Thoracic aorta (tissue), 2 donors: ENCODE measurements around the gene RAP1GAP. TPM values are rescaled to one million over a fixed set of nuclear protein-coding genes. Genes with fewer than 3 reads are reported as not detected.

ENCODE experiments used
- ATAC-seq: fragments of 150-250 bp; one replicate; pipeline ENCODE4 v1.8.0; 2017; ENCODE audit warnings: low read depth; ENCODE audit not compliant: insufficient number of reproducible peaks, low FRiP score
- DNase-seq: peaks from one replicate; pipeline ENCODE4 v3.0.0-alpha.2; 2020; ENCODE audit warnings: low spot score
- H3K27ac ChIP-seq, 2 donors: fragments of 200-600 bp; sonication (generic); 1 replicate in 1 of 2; 2 replicates in 1 of 2; pipeline ENCODE4 v1.5.1; 2016; ENCODE audit warnings: mild to moderate bottlenecking in 2 of 2, moderate library complexity in 2 of 2
- H3K27me3 ChIP-seq: fragments of 200-600 bp; sonication (generic); replicated peaks from 2 replicates; pipeline ENCODE4 v1.6.0; 2016; ENCODE audit warnings: mild to moderate bottlenecking; ENCODE audit not compliant: insufficient read depth
- H3K36me3 ChIP-seq: fragments of 200-600 bp; sonication (generic); one replicate; pipeline ENCODE4 v1.5.1; 2016
- H3K4me1 ChIP-seq, 2 donors: fragments of 200-600 bp; sonication (generic); 1 replicate in 1 of 2; 2 replicates in 1 of 2; pipeline versions ENCODE4 v1.5.1 to v1.6.0; 2016; ENCODE audit warnings: low read depth in 2 of 2, mild to moderate bottlenecking in 1 of 2; ENCODE audit not compliant: control insufficient read depth in 1 of 2
- H3K4me3 ChIP-seq: fragments of 200-600 bp; sonication (generic); 2 replicates; pipeline ENCODE4 v1.5.1; 2016; ENCODE audit warnings: mild to moderate bottlenecking
- H3K9me3 ChIP-seq: fragments of 200-600 bp; sonication (generic); 2 replicates; pipeline ENCODE4 v1.5.1; 2016
- total RNA-seq, 2 donors: library from RNA; depleted of rRNA; stranded (reverse); fragments of >200 nt; gene quantifications; one replicate each; pipeline versions ENCODE4 v1.1.0 to v1.2.3, GENCODE V29; 2016
- TF ChIP-seq, protein P1 (sequence below): fragments of 200-600 bp; sonication (generic); IDR thresholded peaks from one replicate; pipeline ENCODE4 v1.5.1; 2019; ENCODE audit warnings: antibody characterized with exemption

Gene RAP1GAP
- total RNA-seq, 2 donors from 2014 or later: 0.27 to 0.92 TPM

DNA sequence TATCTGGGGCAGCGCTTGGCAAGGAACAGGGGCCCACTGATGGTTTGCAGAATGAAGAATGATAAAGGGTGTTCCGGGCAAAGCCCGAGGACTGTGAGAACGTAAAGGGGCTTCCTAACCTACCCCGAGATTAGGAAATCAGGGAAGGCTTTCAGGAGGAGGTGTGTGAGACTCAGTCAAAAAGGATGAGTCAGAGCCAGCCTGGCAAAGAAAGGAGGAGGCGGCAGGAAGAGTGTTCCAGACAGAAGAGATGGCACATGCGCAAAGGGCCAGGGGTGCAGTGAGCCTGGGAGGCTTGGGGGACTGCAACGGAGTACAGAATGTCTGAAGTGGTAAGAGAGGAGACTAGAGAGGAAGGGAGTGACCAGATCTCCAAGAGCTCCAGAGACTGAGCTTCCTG lies 70.3 kb downstream of the RAP1GAP start:
- ATAC-seq: no peak
- H3K27me3 ChIP-seq: no peaks in the 10 kb centered on the region

DNA sequence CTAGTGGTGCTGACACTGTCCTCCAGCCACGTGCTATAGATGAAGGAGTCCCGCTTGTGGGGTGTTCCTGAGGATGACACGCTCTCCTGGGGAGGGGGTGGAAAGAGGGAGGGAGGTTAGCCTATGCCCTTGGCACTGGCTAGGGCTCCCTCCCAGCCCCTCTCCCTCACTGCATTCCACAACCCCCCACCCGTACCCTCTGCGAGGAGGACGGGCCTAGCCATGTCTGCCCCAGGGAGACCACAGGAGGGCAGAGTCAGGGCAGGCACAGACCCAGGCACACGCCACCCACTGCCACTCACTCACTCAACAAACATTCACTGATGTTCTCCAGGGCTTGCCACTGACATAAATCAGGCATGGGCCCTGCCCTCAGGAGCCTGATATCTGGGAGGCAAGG lies 70.7 kb downstream of the RAP1GAP start:
- no peaks in the 10 kb centered on the region for H3K9me3 ChIP-seq
- TF ChIP-seq, protein P1, sequence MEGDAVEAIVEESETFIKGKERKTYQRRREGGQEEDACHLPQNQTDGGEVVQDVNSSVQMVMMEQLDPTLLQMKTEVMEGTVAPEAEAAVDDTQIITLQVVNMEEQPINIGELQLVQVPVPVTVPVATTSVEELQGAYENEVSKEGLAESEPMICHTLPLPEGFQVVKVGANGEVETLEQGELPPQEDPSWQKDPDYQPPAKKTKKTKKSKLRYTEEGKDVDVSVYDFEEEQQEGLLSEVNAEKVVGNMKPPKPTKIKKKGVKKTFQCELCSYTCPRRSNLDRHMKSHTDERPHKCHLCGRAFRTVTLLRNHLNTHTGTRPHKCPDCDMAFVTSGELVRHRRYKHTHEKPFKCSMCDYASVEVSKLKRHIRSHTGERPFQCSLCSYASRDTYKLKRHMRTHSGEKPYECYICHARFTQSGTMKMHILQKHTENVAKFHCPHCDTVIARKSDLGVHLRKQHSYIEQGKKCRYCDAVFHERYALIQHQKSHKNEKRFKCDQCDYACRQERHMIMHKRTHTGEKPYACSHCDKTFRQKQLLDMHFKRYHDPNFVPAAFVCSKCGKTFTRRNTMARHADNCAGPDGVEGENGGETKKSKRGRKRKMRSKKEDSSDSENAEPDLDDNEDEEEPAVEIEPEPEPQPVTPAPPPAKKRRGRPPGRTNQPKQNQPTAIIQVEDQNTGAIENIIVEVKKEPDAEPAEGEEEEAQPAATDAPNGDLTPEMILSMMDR: no peak
- H3K36me3 ChIP-seq: no peaks in the 10 kb centered on the region
- H3K27me3 ChIP-seq: no peaks in the 10 kb centered on the region
- DNase-seq (no peak), ATAC-seq (no peak)
- no peak overlapping the region for H3K27ac ChIP-seq
- no peaks in the 10 kb centered on the region for H3K4me1 ChIP-seq
- H3K4me3 ChIP-seq: no peak overlapping the region

More for the DNA sequence above, 70.3 kb downstream of the RAP1GAP start:
- no peak for DNase-seq
- TF ChIP-seq, protein P1: no peak
- Histone ChIP-seq H3K4me1 (no peaks in the 10 kb centered on the region), H3K36me3 (no peaks in the 10 kb centered on the region), H3K9me3 (no peaks in the 10 kb centered on the region), H3K27ac (no peak overlapping the region), H3K4me3 (no peak overlapping the region)

DNA sequence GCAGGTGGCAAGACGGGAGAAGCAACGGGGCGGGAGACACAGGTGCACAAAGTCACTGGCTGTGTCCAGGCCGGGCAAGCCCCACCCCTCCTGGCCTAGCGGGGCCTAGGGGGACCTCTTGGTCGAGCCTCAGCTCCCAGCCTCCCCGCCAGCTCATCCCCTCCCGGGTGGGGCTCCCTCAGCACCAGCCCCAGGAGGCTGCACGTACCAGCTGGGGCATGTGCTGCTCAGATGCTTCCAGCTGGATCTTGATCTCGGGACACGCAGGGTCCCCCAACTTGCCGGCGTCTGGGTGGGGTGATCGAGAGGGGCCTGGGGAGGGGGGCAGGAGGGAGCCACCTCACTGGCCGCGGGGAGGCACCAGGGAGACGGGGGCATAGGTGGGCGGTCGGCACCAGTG lies 71.4 kb downstream of the RAP1GAP start:
- ATAC-seq: no peak
- H3K9me3 ChIP-seq: no peaks in the 10 kb centered on the region
- DNase-seq: no peak
- H3K27me3 ChIP-seq: no peaks in the 10 kb centered on the region
- no peaks in the 10 kb centered on the region for H3K36me3 ChIP-seq
- TF ChIP-seq, protein P1: no peak
- H3K4me1 ChIP-seq: no peaks in the 10 kb centered on the region
- H3K4me3 ChIP-seq: no peak overlapping the region
- no peak overlapping the region for H3K27ac ChIP-seq

DNA sequence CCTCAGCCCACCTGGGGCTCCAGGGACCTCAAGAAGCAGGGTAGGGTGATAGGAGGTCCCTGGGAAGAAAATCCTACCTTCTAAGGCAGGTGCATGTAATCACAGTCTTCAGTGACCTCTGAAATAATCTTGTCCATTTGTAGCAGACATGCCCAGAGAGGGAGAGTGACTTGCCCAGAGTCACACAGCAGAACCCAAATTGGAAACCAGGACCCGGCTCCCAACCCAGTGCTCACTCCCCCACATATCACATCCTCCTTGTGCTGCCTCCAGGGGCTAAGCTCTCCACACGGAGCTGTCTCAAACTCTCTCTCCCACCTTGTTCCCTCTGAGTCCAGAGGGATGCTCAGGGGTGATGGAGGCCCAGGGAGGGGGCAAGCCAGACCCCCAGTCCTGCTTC lies 72.5 kb downstream of the RAP1GAP start:
- no peaks in the 10 kb centered on the region for H3K4me1 ChIP-seq

DNA sequence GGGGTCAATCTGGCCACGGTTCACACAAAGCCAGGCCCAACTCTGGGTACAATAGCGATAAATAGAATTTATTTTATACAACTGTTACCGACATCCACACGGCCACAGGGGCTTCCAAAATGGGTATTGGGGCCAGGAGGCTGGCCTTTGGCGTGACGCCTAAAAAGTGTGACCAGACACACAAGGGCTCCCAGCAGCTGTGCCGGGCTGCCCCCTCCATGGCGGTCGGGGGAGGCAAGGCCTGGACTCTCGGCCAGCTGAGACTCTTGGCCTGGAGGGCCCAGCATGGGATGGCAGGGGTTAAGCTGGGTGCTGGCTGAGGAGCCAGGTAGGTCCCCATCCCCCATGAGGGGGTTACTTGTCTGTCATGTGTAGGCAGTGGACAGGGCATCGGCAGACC lies 73.0 kb downstream of the RAP1GAP start:
- TF ChIP-seq, protein P1: no peak
- Histone ChIP-seq H3K36me3 (no peaks in the 10 kb centered on the region), H3K4me3 (no peak overlapping the region), H3K27ac (no peak overlapping the region), H3K9me3 (no peaks in the 10 kb centered on the region), H3K4me1 (no peaks in the 10 kb centered on the region), H3K27me3 (no peaks in the 10 kb centered on the region)
- ATAC-seq (no peak), DNase-seq (no peak)

More for the DNA sequence above, 72.5 kb downstream of the RAP1GAP start:
- Histone ChIP-seq H3K4me3 (no peak overlapping the region), H3K9me3 (no peaks in the 10 kb centered on the region), H3K27me3 (no peaks in the 10 kb centered on the region), H3K27ac (no peak overlapping the region), H3K36me3 (no peaks in the 10 kb centered on the region)
- DNase-seq (no peak), ATAC-seq (no peak)
- TF ChIP-seq, protein P1: no peak
